ENCODE measurements around the gene RARRES2.

RARRES2 gene

DNA sequence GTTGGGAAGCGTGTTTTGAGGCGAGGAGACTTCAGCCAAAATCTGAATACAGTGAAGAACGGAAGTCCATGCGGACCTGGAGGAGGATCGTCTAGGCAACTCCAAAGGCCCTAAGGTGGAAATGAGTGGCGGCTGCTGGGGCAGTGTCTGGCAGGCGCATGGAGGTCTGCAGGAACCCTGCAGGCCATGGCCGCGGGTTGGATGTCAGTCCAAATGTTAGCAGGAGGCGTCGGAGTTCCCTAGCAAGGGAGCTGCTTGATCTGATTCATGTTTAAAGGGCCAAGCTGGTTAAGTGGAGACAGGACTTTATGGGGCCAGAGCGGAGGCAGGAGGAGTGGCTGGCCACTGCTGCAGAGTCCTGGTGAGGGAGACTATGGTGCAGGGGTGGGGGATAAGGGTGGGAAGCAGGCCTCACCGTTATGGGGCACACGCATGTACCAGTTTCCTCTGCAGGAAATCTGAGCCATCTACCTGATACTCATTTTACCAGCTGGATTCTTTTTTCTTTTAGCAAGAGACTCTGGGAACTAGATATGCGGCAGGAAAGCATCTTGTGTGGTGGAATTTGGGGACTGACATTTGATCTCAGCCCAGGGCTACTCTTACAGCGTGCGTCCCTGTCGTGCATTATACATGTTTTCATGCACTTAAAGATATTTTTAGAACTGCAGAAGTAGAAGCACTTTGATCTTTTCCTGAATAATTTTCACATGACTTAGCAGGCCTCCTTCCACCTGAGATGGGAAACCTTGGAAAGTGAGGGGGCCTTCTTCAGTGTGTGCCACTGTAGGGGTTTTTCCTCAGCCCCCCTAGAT lies 20.6 kb upstream of the RARRES2 start:
- DNase-seq (ENCODE audit: low spot score) (no peak), FAIRE-seq (no peak)

DNA sequence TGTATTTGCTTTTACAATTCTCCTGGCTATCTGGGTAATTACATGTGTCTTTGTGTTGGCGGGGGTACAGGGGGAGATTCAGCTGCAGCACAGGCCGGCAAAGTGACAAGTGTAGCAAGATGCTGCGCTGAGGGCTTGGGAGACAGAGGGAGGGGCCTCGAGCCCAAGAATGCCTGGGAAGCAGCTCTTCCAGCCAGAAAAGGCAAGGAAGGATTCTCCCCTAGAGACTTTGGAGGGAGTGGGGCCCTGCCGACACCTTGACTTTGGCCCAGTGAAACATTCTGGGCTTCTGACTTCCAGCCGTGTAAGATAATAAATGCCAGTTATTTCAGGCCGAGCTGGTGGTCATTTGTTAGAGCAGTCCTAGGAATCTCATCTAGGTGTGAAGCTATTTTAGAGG lies 20.0 kb upstream of the RARRES2 start:
- DNase-seq (ENCODE audit: low spot score) (no peak), FAIRE-seq (no peak)

DNA sequence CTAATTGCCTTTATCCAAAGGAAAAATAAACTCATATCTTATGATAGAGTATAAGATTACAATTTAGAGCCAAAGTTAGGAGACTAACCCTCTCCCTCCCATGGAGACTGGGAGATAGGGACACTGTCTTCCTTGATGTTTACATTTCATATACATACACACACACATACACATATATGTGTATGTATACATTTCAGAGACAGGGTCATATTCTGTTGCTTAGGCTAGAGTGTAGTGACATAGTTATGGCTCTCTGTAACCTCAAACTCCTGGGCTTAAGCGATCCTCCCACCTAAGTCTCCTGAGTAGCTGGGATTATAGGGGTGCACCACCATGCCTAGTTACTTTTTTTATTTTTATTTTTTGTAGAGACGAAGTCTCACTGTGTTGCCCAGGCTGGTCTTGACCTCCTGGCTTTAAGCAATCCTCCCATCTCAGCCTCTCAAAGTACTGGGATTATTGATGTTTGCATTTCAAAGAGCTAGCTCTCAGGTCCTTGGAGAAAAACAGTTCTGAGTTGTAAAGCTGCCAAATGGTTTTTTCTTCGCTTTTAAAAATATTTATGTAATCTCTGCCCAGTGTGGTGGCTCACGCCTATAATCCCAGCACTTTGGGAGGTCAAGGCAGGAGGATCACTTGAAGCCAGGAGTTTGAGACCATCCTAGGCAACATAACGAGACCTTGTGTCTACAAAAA lies 19.1 kb upstream of the RARRES2 start:
- DNase-seq (ENCODE audit: low spot score), result no peak
- no peak for FAIRE-seq

DNA sequence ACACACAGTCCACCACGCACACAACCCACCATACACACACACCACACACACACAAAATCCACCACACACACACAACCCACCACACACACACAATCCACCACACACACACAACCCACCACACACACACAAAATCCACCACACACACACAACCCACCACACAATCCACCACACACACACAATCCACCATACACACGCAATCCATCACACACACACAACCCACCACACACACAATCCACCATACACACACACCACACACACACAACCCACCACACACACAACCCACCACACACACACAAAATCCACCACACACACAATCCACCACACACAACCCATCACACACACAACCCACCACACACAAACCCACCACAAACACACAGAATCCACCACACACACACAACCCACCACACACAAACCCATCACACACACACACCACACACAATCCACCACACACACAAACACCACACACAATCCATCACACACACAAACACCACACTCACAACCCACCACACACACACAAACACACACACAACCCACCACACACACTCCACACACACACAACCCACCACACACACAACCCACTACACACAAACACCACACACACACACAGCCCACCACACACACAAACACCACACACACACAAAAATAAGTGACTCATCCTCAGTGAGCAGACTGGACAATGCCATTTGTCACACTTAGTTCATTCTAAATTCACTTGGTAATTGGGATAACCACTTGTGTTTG lies 18.4 kb upstream of the RARRES2 start:
- DNase-seq (ENCODE audit: low spot score) (no peak), FAIRE-seq (no peak)

DNA sequence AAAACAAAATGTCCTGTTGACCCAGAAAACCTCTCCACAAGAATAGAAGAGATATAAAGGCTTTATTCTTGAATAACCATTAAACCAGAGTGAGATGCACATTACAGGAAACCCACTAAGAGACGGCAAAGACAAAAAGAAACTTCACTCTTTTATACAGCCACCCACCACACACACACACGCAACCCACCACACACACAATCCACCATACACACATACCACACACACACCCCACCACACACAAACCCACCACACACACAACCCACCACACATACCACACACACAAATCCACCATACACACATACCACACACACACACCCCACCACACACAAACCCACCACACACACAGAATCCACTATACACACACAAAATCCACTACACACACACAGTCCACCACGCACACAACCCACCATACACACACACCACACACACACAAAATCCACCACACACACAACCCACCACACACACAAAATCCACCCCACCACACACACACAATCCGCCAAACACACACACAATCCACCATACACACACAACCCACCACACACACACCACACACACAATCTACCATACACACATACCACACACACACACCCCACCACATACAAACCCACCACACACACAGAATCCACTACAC lies 17.7 kb upstream of the RARRES2 start:
- FAIRE-seq (no peak), DNase-seq (ENCODE audit: low spot score) (no peak)

DNA sequence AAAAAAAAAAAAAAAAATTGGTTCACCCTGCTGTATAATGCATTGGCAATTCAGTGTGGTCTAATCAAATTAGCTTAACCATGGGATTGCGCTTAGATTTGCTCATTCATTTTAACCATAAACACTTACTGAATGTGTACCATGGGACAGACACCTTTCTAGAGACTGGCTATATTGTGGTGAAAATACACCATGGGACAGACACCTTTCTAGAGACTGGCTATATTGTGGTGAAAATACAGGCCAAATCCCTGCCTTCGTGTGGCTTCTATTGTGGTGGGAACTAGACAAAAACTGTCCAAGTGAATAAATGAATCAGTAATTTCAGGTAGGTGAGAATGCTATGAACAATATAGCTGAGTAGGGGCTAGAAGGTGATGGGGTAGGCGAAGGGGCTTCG lies 17.0 kb upstream of the RARRES2 start:
- FAIRE-seq, result no peak
- DNase-seq (ENCODE audit: low spot score), result no peak

DNA sequence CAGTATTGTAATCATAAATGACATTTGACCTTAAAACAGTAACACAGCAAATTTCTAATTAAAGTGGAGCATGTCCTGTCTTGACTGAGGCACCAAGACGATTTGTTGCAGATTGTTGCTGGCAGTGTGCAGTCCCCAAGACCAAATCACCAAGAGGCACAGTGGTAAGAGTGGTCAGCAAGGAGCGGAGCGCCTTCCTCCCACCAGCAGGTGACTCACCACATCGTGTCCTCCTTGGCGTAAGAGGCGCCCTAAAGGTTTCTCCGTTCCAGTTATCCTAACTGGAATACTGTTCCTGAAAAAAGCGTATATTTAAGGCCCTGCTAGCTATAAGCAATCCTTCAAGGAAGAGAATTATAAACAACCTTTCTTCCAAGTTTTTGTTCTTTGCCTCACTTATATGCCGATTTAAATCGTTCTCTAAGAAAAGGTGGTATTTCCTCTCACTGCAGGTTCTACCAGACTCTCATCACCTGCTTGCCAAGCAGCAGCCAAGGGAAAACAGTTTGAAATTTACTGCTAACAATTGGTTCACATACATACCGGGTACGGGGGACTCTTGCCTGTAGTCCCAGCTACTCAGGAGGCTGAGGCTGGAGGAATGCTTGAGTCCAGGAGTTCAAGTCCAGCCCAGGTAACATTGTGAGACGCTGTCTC lies 16.5 kb upstream of the RARRES2 start:
- DNase-seq (ENCODE audit: low spot score) (peak; percentile 60), FAIRE-seq (no peak)

DNA sequence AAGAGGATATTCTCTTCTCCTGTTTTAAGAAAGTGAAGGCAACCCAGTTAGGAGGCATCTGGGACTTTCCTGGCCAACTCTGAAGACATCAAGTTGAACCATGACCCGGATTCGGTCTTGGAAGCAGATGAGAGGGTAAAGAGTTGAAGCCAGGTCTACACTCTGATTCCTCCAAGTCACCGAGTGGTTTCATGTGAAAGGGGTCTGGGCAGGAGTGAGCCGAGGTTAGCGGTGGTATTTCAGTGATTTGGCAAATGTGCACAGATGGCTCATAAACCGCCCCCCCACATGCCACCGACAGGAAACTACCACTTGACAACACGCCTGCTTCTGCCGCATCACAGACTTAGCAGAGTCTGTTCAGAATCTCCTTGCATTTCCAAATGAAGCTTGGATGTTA lies 15.8 kb upstream of the RARRES2 start:
- no peak for FAIRE-seq
- no peak for DNase-seq (ENCODE audit: low spot score)

DNA sequence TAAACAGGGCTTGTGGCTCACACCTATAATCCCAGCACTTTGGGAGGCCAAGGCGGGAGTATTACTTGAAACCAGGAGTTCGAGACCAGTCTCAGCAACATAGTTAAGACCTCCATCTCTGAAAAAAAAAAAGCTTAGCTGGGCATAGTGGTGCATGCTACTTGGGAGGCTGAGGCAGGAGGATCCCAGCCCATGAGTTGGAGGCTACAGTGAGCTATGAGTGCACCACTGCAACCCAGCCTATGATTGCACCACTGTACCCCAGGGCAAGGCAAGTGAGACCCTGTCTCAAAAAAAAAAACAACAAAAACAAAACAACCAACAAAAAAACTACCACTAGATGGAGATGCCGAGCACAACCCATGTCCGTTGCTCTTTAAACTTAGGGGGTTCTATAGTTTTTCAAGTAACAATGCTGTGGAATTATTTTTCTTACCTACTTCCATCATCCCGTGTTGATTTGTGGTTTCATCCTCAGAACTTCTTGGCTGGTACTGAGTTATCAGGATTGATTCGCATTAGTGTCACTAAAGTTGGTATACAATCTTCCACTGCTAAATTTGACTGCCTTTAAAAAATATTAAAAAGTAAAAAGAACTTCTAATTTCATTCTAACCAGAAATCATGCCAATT lies 15.0 kb upstream of the RARRES2 start:
- no peak for FAIRE-seq

DNA sequence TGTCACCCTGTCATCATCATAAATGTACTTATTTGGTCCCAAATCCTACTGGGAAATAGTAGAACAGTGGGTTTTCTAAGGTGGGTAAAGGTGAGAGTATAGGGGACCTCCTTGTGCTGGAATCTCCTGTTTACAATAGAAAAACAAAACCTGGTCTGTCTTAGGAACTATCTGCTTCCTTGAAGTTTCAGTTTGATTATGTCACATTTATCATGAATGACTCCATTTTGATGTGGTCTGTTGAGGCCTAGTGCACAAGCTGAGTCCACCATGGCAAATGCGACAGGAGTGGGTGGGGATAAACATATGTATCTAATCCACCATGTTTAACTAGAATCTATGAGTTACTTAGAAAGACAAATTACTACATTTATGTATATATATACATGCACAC lies 14.2 kb upstream of the RARRES2 start:
- DNase-seq (ENCODE audit: low spot score), result no peak
- no peak for FAIRE-seq

More for the DNA sequence above, 15.0 kb upstream of the RARRES2 start:
- DNase-seq (ENCODE audit: low spot score), result no peak

DNA sequence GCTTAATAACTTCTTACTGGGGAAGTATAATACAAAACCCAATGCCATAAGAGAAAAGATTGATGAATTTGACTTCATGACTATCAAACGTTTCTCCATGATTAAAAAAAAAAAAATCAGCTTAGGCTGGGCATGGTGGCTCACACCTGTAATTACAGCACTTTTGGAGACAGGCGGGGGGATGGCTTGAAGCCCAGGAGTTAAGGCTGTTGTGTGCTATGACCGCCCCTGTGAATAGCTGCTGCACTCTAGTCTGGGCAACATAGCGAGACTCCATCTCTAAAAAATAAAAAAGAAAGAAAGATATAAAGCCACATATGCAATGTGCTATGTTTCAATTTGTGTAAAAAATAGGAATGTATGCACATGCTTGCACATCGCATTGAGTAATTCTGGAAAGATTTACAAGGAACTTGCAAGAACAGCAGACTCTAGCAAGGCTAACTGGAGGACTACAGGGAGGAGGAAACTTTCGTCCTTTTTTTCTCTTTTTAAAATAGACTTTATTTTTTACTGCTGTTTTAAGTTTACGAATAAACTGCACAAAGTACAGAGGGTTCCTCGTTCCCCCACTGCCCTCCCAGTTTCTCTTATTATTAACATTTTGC lies 10.3 kb upstream of the RARRES2 start:
- no peak for FAIRE-seq
- no peak for DNase-seq (ENCODE audit: low spot score)

DNA sequence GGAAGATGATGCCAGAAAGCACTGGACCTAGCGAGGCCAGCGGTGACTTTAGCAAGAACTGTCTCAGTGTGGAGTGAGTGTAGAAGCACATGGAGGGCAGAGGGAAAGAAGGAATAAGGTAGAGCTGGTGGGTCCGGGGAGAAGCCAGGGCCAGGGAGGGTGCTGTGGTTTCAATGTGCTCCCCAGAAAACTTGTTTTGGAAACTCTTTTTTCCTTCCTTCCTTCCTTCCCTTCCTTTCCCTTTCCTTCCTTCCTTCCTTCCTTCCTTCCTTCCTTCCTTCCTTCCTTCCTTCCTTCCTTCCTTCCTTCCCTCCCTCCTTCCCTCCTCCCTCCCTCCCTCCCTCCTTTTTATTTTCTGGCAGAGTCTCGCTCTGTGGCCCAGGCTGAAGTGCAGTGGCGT lies 5.5 kb upstream of the RARRES2 start:
- FAIRE-seq, result no peak
- no peak for DNase-seq (ENCODE audit: low spot score)

DNA sequence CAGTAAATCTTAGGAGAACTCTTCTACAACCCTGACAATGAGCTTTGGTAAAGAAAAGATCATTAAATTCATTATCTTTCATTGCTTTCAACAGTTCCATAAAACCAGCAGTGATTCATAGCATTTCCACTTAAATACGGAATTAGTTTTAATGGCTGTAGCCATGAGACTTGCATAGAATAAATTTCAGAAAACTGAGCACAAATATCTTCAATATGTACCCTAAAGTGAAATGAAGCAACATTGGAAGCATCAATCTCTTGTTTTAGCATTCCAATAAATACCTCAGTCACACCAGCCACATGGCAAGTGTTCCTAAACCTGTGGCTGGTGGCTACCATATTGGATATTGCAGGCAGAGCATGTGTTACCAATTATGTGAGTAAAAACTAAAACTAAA lies 3.6 kb upstream of the RARRES2 start:
- DNase-seq (ENCODE audit: low spot score), result no peak
- no peak for FAIRE-seq

DNA sequence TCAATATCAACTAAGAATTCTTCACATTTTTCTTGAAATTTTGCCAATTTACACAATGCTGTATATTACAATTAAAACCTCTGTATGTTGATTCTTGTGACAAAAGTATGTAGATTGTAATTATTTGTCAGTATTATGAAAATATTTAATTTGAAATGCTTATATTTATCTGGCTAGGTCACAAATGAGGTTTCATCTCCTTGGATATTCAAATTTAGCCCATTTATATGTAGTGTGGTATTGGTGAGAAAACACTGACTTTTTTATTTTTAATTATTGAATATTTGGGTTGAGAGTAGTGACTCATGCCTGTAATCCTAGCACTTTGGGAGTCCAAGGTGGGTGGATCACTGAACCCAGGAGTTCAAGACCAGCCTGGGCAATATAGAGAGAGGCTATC lies 2.9 kb upstream of the RARRES2 start:
- peak; percentile 50 for FAIRE-seq
- DNase-seq (ENCODE audit: low spot score), result no peak

DNA sequence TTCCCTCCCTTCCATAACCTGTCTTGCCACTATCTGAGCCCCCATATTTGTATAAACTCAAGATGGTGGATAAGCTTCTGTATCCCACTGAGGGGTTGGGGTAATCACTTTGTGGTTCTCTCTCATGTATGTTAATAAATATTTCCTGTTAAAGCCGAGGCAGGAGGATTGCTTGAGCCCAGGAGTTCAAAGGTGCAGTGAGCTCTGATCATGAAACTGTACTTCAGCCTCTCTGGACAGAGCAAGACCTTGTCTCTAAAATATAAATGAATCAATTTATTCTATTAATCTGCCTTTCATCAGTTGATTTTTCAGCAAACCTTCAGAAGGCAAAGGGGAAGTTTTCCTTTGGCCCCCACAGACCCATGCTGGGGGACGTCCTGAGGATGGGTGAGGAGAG lies 1.8 kb upstream of the RARRES2 start:
- FAIRE-seq (no peak), DNase-seq (ENCODE audit: low spot score) (no peak)

DNA sequence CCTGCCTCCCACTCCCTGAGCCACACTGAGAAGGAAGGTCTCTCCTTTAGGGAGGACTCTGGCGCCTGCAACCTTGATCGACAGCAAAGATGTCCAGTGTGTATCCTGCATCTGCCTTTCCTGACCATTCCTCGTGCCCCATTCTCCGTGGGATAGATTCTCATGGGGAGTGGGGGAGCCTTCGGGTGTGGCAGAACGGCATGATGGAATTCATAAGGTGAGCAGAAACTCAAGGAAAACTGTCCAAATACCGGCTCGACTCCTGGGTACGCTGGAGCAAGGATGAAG lies 636 bp upstream of the RARRES2 start:
- FAIRE-seq, result no peak

DNA sequence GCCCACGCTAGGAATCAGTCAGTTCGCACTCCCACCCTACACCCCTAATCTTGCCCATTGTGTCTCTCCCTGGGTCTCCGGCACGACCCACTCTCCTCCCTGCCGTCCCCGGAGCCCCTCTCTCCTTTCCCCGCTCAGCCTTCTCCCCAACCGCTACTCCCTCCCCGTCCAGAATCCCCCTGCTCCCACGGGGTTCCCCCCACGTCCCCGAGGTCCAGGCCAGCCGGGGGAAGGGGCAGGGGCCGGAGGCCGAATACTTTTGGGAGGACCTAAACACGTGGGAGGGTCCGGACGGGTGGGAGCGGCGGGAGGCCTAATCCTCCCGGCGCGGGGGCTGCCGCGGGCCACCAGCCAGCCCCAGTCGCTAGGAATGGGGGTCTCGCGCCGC lies 560 bp downstream of the RARRES2 start:
- DNase-seq (ENCODE audit: low spot score) (no peak), FAIRE-seq (no peak)

More for the DNA sequence above, 636 bp upstream of the RARRES2 start:
- no peak for DNase-seq (ENCODE audit: low spot score)

DNA sequence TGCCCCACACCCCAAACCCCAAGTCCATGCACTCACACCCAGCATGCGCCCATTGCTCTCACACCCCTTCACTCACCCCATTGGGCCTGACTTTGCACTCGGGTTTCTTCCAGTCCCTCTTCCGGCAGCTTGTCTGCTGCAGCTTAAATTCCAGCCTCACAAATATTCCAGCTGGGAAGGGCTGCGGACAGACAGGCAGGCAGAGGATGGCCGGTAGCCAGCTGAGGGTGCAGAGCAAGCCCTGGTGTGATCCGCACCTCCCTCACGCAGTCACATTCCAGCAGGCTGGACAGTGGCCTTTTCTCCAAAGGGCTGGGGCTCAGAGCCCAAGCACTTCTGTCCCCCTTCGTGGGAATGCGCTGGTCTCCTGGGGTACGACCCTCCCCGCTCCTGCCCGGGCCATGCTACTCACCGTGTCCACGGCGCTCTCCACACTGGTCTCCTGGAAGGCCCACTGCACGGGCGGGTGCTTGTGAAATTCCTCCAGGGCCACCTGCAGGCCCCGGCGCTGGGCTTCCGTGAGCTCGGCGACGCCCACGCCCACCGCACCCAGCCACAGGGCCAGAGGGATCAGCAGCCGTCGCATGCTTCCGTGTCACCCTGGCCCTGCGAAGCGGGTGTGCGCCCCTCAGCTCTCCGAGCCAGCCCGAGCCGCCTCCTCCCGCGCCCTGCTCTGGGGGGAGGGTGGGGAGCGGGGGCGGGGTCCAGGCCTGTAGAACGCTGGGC lies 1.2 kb downstream of the RARRES2 start:
- FAIRE-seq (peak; percentile 71), DNase-seq (ENCODE audit: low spot score) (peak; percentile 84)

DNA sequence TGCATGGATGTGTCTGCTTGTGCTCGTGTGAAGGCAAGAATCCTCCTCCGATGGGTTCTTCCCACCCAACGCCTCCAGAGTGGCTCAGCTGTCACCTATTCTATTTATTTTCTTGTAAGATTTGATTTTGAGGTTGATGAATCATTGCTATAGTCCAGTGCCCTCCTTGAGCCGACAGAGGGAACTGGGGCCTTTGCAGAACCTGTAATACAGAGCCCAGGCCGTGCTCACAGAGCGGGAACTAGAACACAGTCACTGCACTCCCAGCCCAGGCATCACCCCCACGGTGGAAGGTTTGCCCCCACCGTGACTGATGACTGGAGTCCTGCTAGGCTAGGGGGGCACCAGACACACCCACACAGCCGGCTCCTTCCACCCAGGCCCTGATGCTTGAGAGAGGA lies 2.0 kb downstream of the RARRES2 start:
- FAIRE-seq (peak; percentile 99), DNase-seq (ENCODE audit: low spot score) (peak; percentile 98)
